CD8-positive, alpha-beta memory T cell (primary cell): ENCODE measurements around the gene ABCC11. TPM values are rescaled to one million over a fixed set of nuclear protein-coding genes. Genes with fewer than 3 reads are reported as not detected.
A peak's percentile ranks its signal among the peaks of the same experiment; 100 is the strongest.

Experiments
- CTCF ChIA-PET: fragments of 350-600 bp; sonication (Branson Sonifier 250); formaldehyde crosslinking; loops from one replicate; lab custom pipeline; 2021; ENCODE audit warnings: antibody characterized with exemption; lab: Charles Lee
- POLR2A ChIA-PET: fragments of 350-600 bp; sonication (Branson Sonifier 250); formaldehyde crosslinking; loops from one replicate; lab custom pipeline; 2021; ENCODE audit warnings: antibody characterized with exemption; lab: Charles Lee
- DNase-seq, 5 donors: peaks; one replicate each; pipeline versions ENCODE4 v3.0.0 to v3.0.0-alpha.2; 2020 to 2022; ENCODE audit warnings: mixed read lengths in 1 of 5
- H3K27ac ChIP-seq: one replicate; pipeline ENCODE4 v1.7.0; 2013; ENCODE audit warnings: low read depth, mild to moderate bottlenecking, low read length, moderate library complexity
- H3K27me3 ChIP-seq: 2 replicates; pipeline ENCODE4 v1.7.0; 2013; ENCODE audit warnings: low read length, mild to moderate bottlenecking; ENCODE audit not compliant: insufficient read depth, poor library complexity, severe bottlenecking
- H3K36me3 ChIP-seq: 2 replicates; pipeline ENCODE4 v1.7.0; 2013; ENCODE audit warnings: mild to moderate bottlenecking, low read length, moderate library complexity; ENCODE audit not compliant: insufficient read depth
- H3K4me1 ChIP-seq: 2 replicates; pipeline ENCODE4 v1.7.0; 2013; ENCODE audit warnings: mild to moderate bottlenecking, low read length, moderate library complexity; ENCODE audit not compliant: insufficient read depth
- H3K4me3 ChIP-seq: 2 replicates; pipeline ENCODE4 v1.7.0; 2013; ENCODE audit warnings: mild to moderate bottlenecking, low read length
- H3K9me3 ChIP-seq: 2 replicates; pipeline ENCODE4 v1.7.0; 2013; ENCODE audit warnings: mild to moderate bottlenecking, low read length
- H3K27ac Mint-ChIP-seq, 8 donors: one replicate each; pipeline ENCODE4 v1.8.0; 2020 to 2021; ENCODE audit warnings: mixed read lengths in 8 of 8, mild to moderate bottlenecking in 6 of 8, inconsistent platforms in 3 of 8, moderate library complexity in 3 of 8
- H3K27me3 Mint-ChIP-seq, 2 donors: one replicate each; pipeline ENCODE4 v1.8.0; 2020 to 2021; ENCODE audit warnings: mixed read lengths in 2 of 2, mild to moderate bottlenecking in 1 of 2, moderate library complexity in 1 of 2
- H3K36me3 Mint-ChIP-seq, 3 donors: one replicate each; pipeline ENCODE4 v1.8.0; 2020 to 2021; ENCODE audit warnings: mixed read lengths in 3 of 3, inconsistent platforms in 1 of 3, mild to moderate bottlenecking in 1 of 3
- H3K4me1 Mint-ChIP-seq, 3 donors: one replicate each; pipeline ENCODE4 v1.8.0; 2020 to 2021; ENCODE audit warnings: mixed read lengths in 3 of 3, inconsistent platforms in 1 of 3, mild to moderate bottlenecking in 1 of 3
- H3K4me3 Mint-ChIP-seq, 7 donors: one replicate each; pipeline ENCODE4 v1.8.0; 2020 to 2021; ENCODE audit warnings: mixed read lengths in 7 of 7, mild to moderate bottlenecking in 6 of 7, moderate library complexity in 4 of 7, inconsistent platforms in 2 of 7
- H3K9me3 Mint-ChIP-seq, 5 donors: one replicate each; pipeline ENCODE4 v1.8.0; 2020 to 2022; ENCODE audit warnings: mixed read lengths in 5 of 5, mild to moderate bottlenecking in 3 of 5, moderate library complexity in 2 of 5, inconsistent platforms in 1 of 5
- polyA plus RNA-seq: library from polyadenylated mRNA; unstranded; fragments of 300-500 nt; fragmentation: Illumina TruSeq; gene quantifications from one replicate; pipeline ENCODE4 v1.2.3, GENCODE V29; 2021
- total RNA-seq, 2 experiments: library from RNA; stranded (reverse); gene quantifications; one replicate each; pipeline ENCODE4 v1.2.3, GENCODE V29; 2021

The ABCC11 gene
- total and polyA plus RNA-seq, 3 experiments from 2014 or later: 0.22 TPM; not detected in 1

- H3K36me3 Mint-ChIP-seq: no peaks in the 10 kb centered on the region
- no peaks in the 10 kb centered on the region for H3K9me3 ChIP-seq
- peaks cover 0 to 3% (median 0%) of the 10 kb centered on the region in 5 donors for H3K9me3 Mint-ChIP-seq
- no peaks in the 10 kb centered on the region for H3K27me3 ChIP-seq
- POLR2A ChIA-PET: no interaction called here
- no peak overlapping the region for H3K27ac ChIP-seq
- peaks cover 3 to 12% of the 10 kb centered on the region in 2 donors for H3K27me3 Mint-ChIP-seq
- DNase-seq: no peak
- no peak overlapping the region for H3K27ac Mint-ChIP-seq
- no peak overlapping the region for H3K4me3 Mint-ChIP-seq
- CTCF ChIA-PET: no interaction called here
- H3K36me3 ChIP-seq: no peaks in the 10 kb centered on the region
- H3K4me3 ChIP-seq: no peak overlapping the region
- no peaks in the 10 kb centered on the region for H3K4me1 ChIP-seq
- H3K4me1 Mint-ChIP-seq: no peaks in the 10 kb centered on the region
Observed at GRCh38 chr16:48197294-48197693, 50.0 kb downstream of the ABCC11 start.

- H3K36me3 Mint-ChIP-seq: no peaks in the 10 kb centered on the region
- POLR2A ChIA-PET: no interaction called here
Observed at GRCh38 chr16:48194828-48195556, 52.3 kb downstream of the ABCC11 start.

GRCh38 chr16:48193846-48194245, 53.5 kb downstream of the ABCC11 start:
- Histone ChIP-seq H3K9me3 (no peaks in the 10 kb centered on the region), H3K36me3 (no peaks in the 10 kb centered on the region), H3K4me3 (no peak overlapping the region), H3K4me1 (no peaks in the 10 kb centered on the region), H3K27me3 (no peaks in the 10 kb centered on the region), H3K27ac (no peak overlapping the region)
- Mint-ChIP-seq H3K36me3 (no peaks in the 10 kb centered on the region), H3K9me3 (peaks cover 0 to 3% (median 0%) of the 10 kb centered on the region in 5 donors), H3K27ac (no peak overlapping the region), H3K4me3 (no peak overlapping the region), H3K27me3 (peaks cover 3 to 9% of the 10 kb centered on the region in 2 donors), H3K4me1 (no peaks in the 10 kb centered on the region)
- CTCF ChIA-PET: no interaction called here
- no peak for DNase-seq
- POLR2A ChIA-PET: no interaction called here

More at GRCh38 chr16:48194828-48195556, 52.3 kb downstream of the ABCC11 start:
- no peaks in the 10 kb centered on the region for H3K4me1 Mint-ChIP-seq
- Histone ChIP-seq H3K36me3 (no peaks in the 10 kb centered on the region), H3K4me3 (no peak overlapping the region), H3K9me3 (no peaks in the 10 kb centered on the region), H3K27me3 (no peaks in the 10 kb centered on the region), H3K27ac (no peak overlapping the region), H3K4me1 (no peaks in the 10 kb centered on the region)
- H3K27me3 Mint-ChIP-seq: peaks cover 3 to 9% of the 10 kb centered on the region in 2 donors
- no peak for DNase-seq
- CTCF ChIA-PET: no interaction called here
- peaks cover 0 to 3% (median 0%) of the 10 kb centered on the region in 5 donors for H3K9me3 Mint-ChIP-seq
- no peak overlapping the region for H3K27ac Mint-ChIP-seq
- H3K4me3 Mint-ChIP-seq: no peak overlapping the region

GRCh38 chr16:48188449-48189102, 58.8 kb downstream of the ABCC11 start:
- H3K9me3 ChIP-seq: no peaks in the 10 kb centered on the region
- no peak overlapping the region for H3K27ac ChIP-seq
- Mint-ChIP-seq H3K4me3 (no peak overlapping the region), H3K36me3 (no peaks in the 10 kb centered on the region), H3K27me3 (no peaks in the 10 kb centered on the region), H3K4me1 (peaks cover 0 to 8% (median 0%) of the 10 kb centered on the region in 3 donors), H3K9me3 (no peaks in the 10 kb centered on the region), H3K27ac (no peak overlapping the region)
- no peaks in the 10 kb centered on the region for H3K36me3 ChIP-seq
- no peak for DNase-seq
- no peaks in the 10 kb centered on the region for H3K4me1 ChIP-seq
- no peak overlapping the region for H3K4me3 ChIP-seq
- H3K27me3 ChIP-seq: no peaks in the 10 kb centered on the region
- ChIA-PET POLR2A (no interaction called here), CTCF (no interaction called here)

GRCh38 chr16:48187779-48188178, 59.6 kb downstream of the ABCC11 start:
- ChIA-PET POLR2A (no interaction called here), CTCF (no interaction called here)
- Mint-ChIP-seq H3K27me3 (no peaks in the 10 kb centered on the region), H3K9me3 (no peaks in the 10 kb centered on the region), H3K4me3 (no peak overlapping the region), H3K27ac (no peak overlapping the region), H3K4me1 (peaks cover 0 to 8% (median 0%) of the 10 kb centered on the region in 3 donors), H3K36me3 (no peaks in the 10 kb centered on the region)
- no peaks in the 10 kb centered on the region for H3K4me1 ChIP-seq
- H3K27ac ChIP-seq: no peak overlapping the region
- no peak for DNase-seq
- no peaks in the 10 kb centered on the region for H3K27me3 ChIP-seq
- H3K9me3 ChIP-seq: no peaks in the 10 kb centered on the region
- H3K4me3 ChIP-seq: no peak overlapping the region
- H3K36me3 ChIP-seq: no peaks in the 10 kb centered on the region

GRCh38 chr16:48184681-48185080, 62.7 kb downstream of the ABCC11 start:
- Histone ChIP-seq H3K27ac (no peak overlapping the region), H3K9me3 (no peaks in the 10 kb centered on the region), H3K4me3 (no peak overlapping the region), H3K4me1 (no peaks in the 10 kb centered on the region), H3K27me3 (no peaks in the 10 kb centered on the region), H3K36me3 (no peaks in the 10 kb centered on the region)
- ChIA-PET CTCF (no interaction called here), POLR2A (no interaction called here)
- no peak overlapping the region for H3K4me3 Mint-ChIP-seq
- no peaks in the 10 kb centered on the region for H3K36me3 Mint-ChIP-seq
- DNase-seq: no peak
- peaks cover 0 to 1% of the 10 kb centered on the region in 2 donors for H3K27me3 Mint-ChIP-seq
- H3K4me1 Mint-ChIP-seq: peaks cover 0 to 8% (median 0%) of the 10 kb centered on the region in 3 donors
- no peaks in the 10 kb centered on the region for H3K9me3 Mint-ChIP-seq
- no peak overlapping the region for H3K27ac Mint-ChIP-seq

GRCh38 chr16:48182979-48183537, 64.3 kb downstream of the ABCC11 start:
- ChIA-PET POLR2A (no interaction called here), CTCF (no interaction called here)
- no peaks in the 10 kb centered on the region for H3K36me3 Mint-ChIP-seq
- peaks cover 0 to under 1% (median 0%) of the 10 kb centered on the region in 3 donors for H3K4me1 Mint-ChIP-seq
- H3K27me3 Mint-ChIP-seq: peaks cover 0 to 1% of the 10 kb centered on the region in 2 donors
- no peak overlapping the region for H3K4me3 Mint-ChIP-seq
- H3K4me3 ChIP-seq: no peak overlapping the region
- H3K36me3 ChIP-seq: no peaks in the 10 kb centered on the region
- no peaks in the 10 kb centered on the region for H3K4me1 ChIP-seq
- peak overlapping the region in 1 of 8 donors; percentile 71 for H3K27ac Mint-ChIP-seq
- H3K27ac ChIP-seq: no peak overlapping the region
- DNase-seq: no peak
- H3K9me3 ChIP-seq: no peaks in the 10 kb centered on the region
- no peaks in the 10 kb centered on the region for H3K9me3 Mint-ChIP-seq
- H3K27me3 ChIP-seq: no peaks in the 10 kb centered on the region
